ENCODE measurements around the gene RBM12. TPM values are rescaled to one million over a fixed set of nuclear protein-coding genes. Genes with fewer than 3 reads are reported as not detected.
A peak's percentile ranks its signal among the peaks of the same experiment; 100 is the strongest.

RBM12 gene
- total RNA-seq, 6 experiments from 2014 or later: 13.3 to 32.8 (median 21.0) TPM

DNA sequence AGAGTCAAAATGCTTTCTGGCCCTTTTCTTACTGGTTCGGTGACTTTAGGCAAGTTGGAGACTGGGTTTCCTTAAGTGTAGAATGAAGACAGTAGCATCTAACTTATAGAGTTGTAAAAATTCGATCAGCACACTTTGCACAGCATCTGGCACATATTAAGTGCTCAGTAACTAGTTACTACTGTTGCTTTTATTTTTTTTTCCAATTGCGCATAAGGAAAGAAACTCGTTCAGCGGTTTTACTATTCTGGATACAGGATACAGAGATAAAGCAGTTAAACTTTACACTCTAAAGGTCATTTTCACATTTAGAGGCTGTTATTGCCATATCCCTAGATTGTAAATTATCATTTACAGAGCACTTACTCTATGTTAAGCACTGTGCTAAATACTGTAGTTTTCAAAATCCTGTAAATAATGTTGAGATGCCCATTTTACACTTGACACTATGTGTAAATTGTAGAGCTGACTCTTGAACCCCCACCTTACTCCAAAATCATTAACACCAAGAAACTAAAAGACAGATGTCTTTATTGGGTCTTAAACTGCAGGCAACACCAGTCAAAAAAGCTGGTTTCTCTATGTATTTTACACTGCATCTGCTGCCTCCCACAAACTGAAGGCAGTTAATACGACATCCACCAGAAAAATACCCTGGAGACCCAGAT lies 35.4 kb upstream of the RBM12 start:
- H3K4me1 ChIP-seq: peaks cover 0 to 13% (median 4%) of the 10 kb centered on the region in 4 donors
- peak overlapping the region; percentile 82 to 99 (median 95) for H3K4me3 ChIP-seq
- no peak for DNase-seq
- intact Hi-C loops (cut with DNase I): loop anchor here in 1 of 2 donors (10.0 kb wide), 1 partner anchor 185 kb away; no protein-coding TSS in a partner anchor
- no peaks in the 10 kb centered on the region for H3K9me3 ChIP-seq
- 16% methylated on average over 6 of the region's 6 CpGs for WGBS (ENCODE audit: insufficient coverage, low coverage, low lambda C conversion rate, missing lambda C conversion rate)
- peak overlapping the region; percentile 68 to 77 (median 71) for H3K27ac ChIP-seq
- H3K36me3 ChIP-seq: peaks cover 14 to 43% (median 26%) of the 10 kb centered on the region in 4 donors
- no peak for TF ChIP-seq POLR2A (IDR thresholded peaks at IDR 0.05)
- TF ChIP-seq, protein P1, sequence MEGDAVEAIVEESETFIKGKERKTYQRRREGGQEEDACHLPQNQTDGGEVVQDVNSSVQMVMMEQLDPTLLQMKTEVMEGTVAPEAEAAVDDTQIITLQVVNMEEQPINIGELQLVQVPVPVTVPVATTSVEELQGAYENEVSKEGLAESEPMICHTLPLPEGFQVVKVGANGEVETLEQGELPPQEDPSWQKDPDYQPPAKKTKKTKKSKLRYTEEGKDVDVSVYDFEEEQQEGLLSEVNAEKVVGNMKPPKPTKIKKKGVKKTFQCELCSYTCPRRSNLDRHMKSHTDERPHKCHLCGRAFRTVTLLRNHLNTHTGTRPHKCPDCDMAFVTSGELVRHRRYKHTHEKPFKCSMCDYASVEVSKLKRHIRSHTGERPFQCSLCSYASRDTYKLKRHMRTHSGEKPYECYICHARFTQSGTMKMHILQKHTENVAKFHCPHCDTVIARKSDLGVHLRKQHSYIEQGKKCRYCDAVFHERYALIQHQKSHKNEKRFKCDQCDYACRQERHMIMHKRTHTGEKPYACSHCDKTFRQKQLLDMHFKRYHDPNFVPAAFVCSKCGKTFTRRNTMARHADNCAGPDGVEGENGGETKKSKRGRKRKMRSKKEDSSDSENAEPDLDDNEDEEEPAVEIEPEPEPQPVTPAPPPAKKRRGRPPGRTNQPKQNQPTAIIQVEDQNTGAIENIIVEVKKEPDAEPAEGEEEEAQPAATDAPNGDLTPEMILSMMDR (IDR thresholded peaks at IDR 0.05): no peak
- ATAC-seq: no peak
- no peaks in the 10 kb centered on the region for H3K27me3 ChIP-seq

DNA sequence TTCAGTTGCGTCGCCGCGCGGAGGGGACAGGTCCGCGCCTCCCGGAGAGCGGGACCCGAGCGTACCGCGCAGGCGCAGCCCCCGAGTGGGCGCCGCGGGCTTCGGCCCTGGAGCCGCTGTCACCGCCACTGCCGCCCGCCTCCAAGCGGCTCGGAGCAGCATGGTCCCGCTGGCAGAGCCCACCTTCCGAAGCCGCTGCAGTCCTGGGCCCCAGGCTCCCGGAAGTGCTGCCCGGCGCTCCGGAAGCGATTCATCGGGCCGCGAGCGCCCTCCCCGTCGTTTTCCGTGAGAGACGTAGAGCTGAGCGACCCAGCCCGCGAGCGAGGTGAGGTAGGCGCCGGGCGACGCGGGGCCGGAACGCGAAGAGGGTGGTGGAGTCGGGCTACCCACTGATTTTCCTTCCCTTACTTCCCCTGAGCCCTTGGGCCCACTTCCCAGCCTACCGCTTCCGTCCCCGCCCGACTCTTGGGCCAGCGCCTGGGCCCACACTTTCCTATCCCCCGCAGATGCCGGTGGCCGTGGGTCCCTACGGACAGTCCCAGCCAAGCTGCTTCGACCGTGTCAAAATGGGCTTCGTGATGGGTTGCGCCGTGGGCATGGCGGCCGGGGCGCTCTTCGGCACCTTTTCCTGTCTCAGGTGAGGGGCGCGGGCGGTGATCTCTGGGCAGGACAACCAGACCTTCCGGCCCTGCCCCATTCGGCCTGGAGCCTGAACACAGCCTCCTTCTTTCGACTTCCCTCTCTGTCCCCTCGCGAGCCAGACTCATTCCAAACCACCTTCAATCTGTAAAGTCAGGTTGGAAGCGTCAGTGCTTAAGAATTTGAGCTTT lies 34.6 kb upstream of the RBM12 start, which contains the start of the genes NFS1 and ROMO1:
Gene NFS1 (minus strand): TSS at position 226 of the 830 bp plus-strand sequence. CDS start 64 bp downstream, at position 162.
Gene ROMO1 (plus strand): TSS at position 279 of the 830 bp plus-strand sequence. CDS start 228 bp downstream, at position 507.
- Histone ChIP-seq H3K27ac (peak within 1 kb of the TSS; percentile 68 to 77 (median 71)), H3K4me3 (peak within 1 kb of the TSS; percentile 82 to 99 (median 95)), H3K36me3 (peaks cover 6 to 39% (median 19%) of the 10 kb centered on the region in 4 donors), H3K27me3 (no peaks in the 10 kb centered on the region), H3K9me3 (no peaks in the 10 kb centered on the region), H3K4me1 (peaks cover 0 to 13% (median 6%) of the 10 kb centered on the region in 4 donors)
- DNase-seq: peak; percentile 85 to 88 (median 86)
- intact Hi-C loops (cut with DNase I): no loop called here
- whole genome bisulfite sequencing (ENCODE audit: insufficient coverage, low coverage, low lambda C conversion rate, missing lambda C conversion rate): 0% methylated on average over 16 of the region's 81 CpGs
- peak; percentile 59 for TF ChIP-seq POLR2A (IDR thresholded peaks at IDR 0.05)
- TF ChIP-seq, protein P1 (IDR thresholded peaks at IDR 0.05): peak; percentile 6 to 37 (median 22)
- peak; percentile 88 to 95 (median 93) for ATAC-seq

DNA sequence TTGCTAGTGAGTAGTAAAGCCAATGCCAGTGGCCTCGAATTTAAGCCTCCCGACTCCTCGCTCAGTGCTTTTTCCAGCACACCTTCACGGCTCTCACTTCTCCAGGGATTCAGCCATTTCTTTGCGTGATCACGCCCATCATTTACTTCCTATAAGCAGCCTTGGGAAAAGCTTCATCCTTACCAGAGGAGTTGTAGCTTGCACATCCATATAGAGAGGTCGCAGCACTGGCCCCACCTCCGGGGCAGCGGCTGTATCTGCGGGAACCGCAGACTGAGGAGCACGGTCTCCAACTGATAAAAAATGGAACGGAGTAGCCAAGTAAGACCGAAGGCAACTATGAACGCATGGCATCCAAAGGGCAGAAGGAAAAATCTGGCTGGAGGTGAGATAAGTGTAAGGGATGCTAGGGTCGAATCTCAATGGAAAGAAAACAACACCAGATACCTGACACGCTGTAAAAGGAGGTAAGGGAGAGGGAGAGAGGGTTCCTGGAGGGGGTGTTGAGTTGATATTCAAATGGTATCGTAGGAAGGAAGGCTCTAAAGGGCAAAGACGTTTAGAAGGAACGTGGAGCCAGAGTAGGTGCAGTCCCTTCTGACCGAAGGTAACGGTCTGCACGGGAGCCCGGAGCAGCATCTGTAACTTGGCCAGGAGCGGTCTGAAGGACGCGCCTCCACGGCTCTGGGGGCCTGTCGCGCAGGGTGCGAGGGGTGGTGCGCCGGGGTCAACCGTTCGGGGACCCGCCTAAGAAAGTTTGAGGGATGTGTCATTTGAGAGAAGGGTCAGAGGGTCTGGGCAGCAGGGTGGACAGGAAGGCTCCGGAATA lies 33.8 kb upstream of the RBM12 start:
- H3K27me3 ChIP-seq: no peaks in the 10 kb centered on the region
- peak overlapping the region; percentile 68 to 77 (median 71) for H3K27ac ChIP-seq
- peaks cover 6 to 35% (median 15%) of the 10 kb centered on the region in 4 donors for H3K36me3 ChIP-seq
- ATAC-seq (peak; percentile 37 to 55 (median 46)), DNase-seq (no peak)
- WGBS (ENCODE audit: insufficient coverage, low coverage, low lambda C conversion rate, missing lambda C conversion rate): 5% methylated on average over 26 of the region's 37 CpGs
- intact Hi-C loops (cut with DNase I): no loop called here
- H3K9me3 ChIP-seq: no peaks in the 10 kb centered on the region
- H3K4me3 ChIP-seq: peak overlapping the region; percentile 82 to 99 (median 95)
- TF ChIP-seq POLR2A (IDR thresholded peaks at IDR 0.05): no peak
- TF ChIP-seq, protein P1 (IDR thresholded peaks at IDR 0.05): no peak
- peaks cover 0 to 13% (median 6%) of the 10 kb centered on the region in 4 donors for H3K4me1 ChIP-seq

Data from right lobe of liver (tissue), 6 donors.